Measurements from ENCODE around the gene BCKDHA.

DNA sequence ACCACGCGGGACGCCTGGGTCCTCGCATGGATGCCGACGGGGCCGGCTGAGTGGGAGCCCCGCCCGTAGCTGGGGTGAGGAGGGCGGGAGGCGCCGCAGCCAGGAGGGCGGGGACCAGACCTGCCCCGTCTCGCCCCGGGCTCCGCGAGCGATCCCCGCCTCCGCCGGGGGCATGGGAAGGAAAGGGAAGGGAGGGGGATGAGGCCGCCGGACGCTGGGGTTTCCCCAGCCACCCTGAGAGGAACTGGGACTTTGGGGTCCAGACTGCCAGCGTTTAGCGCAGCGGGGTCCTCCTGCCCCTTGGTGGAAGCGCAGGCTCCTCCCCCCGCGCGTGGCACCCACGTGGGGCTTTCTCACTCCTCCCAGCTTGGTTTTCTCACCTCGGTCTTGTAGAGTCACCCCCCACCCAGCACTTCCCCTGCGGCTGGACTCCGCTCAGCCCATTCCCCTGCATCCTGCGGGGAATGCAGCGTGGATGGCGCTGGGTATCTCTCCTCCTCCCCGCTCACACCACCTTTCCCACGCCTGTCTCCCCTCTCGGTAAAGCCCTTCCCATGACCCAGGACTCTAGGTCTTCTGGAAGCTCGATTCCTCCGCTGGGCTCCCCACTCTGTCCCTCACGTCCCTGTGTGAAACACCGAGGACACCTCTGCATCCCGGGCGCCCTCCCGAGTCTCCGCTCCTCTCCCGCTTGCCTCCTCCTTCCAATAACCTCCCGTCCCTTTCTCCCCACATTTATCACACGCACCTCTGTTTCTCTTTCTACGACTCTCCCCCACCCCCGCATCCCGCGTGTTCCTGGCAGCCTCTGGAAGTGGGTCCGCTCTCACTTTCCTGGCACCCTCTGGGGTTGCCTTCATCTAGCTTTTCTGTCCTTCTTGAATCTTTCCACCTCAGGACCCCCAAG, 46.0 kb upstream of the BCKDHA start:
- no peak for TF ChIP-seq EZH2 (IDR thresholded peaks at IDR 0.05; ENCODE audit: insufficient read depth, low read length)
- TF ChIP-seq, protein P1, sequence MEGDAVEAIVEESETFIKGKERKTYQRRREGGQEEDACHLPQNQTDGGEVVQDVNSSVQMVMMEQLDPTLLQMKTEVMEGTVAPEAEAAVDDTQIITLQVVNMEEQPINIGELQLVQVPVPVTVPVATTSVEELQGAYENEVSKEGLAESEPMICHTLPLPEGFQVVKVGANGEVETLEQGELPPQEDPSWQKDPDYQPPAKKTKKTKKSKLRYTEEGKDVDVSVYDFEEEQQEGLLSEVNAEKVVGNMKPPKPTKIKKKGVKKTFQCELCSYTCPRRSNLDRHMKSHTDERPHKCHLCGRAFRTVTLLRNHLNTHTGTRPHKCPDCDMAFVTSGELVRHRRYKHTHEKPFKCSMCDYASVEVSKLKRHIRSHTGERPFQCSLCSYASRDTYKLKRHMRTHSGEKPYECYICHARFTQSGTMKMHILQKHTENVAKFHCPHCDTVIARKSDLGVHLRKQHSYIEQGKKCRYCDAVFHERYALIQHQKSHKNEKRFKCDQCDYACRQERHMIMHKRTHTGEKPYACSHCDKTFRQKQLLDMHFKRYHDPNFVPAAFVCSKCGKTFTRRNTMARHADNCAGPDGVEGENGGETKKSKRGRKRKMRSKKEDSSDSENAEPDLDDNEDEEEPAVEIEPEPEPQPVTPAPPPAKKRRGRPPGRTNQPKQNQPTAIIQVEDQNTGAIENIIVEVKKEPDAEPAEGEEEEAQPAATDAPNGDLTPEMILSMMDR (IDR thresholded peaks at IDR 0.05; ENCODE audit: insufficient read depth, low read depth, low read length), result no peak

Measured in astrocyte (in vitro differentiated cells and primary cell).